Measurements from ENCODE around the gene CLEC3B. TPM values are rescaled to one million over a fixed set of nuclear protein-coding genes. Genes with fewer than 3 reads are reported as not detected.

Gene CLEC3B
- total RNA-seq, 4 donors from 2014 or later, result 137 to 819 (median 340) TPM

- no peak for DNase-seq (ENCODE audit: low spot score in 2 of 2)
- Histone ChIP-seq H3K4me1 (peaks cover 6 to 51% (median 21%) of the 10 kb centered on the region in 4 donors), H3K27me3 (no peaks in the 10 kb centered on the region)
These were observed 16.2 kb upstream of the CLEC3B start for GRCh38 chr3:45009868-45010267.

GRCh38 chr3:45010811-45011333 lies 15.2 kb upstream of the CLEC3B start:
- Histone ChIP-seq H3K27ac (peak overlapping the region; percentile 58 to 89 (median 78)), H3K27me3 (no peaks in the 10 kb centered on the region), H3K36me3 (peaks cover 0 to 53% (median 0%) of the 10 kb centered on the region in 3 donors), H3K4me1 (peaks cover 6 to 52% (median 21%) of the 10 kb centered on the region in 4 donors), H3K9me3 (no peaks in the 10 kb centered on the region), H3K4me3 (no peak overlapping the region)
- no peak for TF ChIP-seq EP300 (IDR thresholded peaks at IDR 0.05)
- no peak for TF ChIP-seq POLR2A (IDR thresholded peaks at IDR 0.05)
- TF ChIP-seq, protein P1, sequence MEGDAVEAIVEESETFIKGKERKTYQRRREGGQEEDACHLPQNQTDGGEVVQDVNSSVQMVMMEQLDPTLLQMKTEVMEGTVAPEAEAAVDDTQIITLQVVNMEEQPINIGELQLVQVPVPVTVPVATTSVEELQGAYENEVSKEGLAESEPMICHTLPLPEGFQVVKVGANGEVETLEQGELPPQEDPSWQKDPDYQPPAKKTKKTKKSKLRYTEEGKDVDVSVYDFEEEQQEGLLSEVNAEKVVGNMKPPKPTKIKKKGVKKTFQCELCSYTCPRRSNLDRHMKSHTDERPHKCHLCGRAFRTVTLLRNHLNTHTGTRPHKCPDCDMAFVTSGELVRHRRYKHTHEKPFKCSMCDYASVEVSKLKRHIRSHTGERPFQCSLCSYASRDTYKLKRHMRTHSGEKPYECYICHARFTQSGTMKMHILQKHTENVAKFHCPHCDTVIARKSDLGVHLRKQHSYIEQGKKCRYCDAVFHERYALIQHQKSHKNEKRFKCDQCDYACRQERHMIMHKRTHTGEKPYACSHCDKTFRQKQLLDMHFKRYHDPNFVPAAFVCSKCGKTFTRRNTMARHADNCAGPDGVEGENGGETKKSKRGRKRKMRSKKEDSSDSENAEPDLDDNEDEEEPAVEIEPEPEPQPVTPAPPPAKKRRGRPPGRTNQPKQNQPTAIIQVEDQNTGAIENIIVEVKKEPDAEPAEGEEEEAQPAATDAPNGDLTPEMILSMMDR (IDR thresholded peaks at IDR 0.05), result no peak
- DNase-seq (ENCODE audit: low spot score in 2 of 2), result no peak
- WGBS, 2 donors, result 43 to 44% methylated on average over 3 of the region's 3 CpGs

More at GRCh38 chr3:45009868-45010267, 16.2 kb upstream of the CLEC3B start:
- H3K9me3 ChIP-seq, result no peaks in the 10 kb centered on the region
- peak overlapping the region in 2 of 4 donors; percentile 85 to 89 for H3K27ac ChIP-seq
- 90 to 96% methylated on average over 1 of the region's 1 CpG for WGBS, 2 donors
- TF ChIP-seq EP300 (IDR thresholded peaks at IDR 0.05), result no peak
- TF ChIP-seq, protein P1 (IDR thresholded peaks at IDR 0.05), result no peak
- TF ChIP-seq POLR2A (IDR thresholded peaks at IDR 0.05), result no peak
- H3K36me3 ChIP-seq, result peaks cover 0 to 56% (median 0%) of the 10 kb centered on the region in 3 donors
- no peak overlapping the region for H3K4me3 ChIP-seq

DNA sequence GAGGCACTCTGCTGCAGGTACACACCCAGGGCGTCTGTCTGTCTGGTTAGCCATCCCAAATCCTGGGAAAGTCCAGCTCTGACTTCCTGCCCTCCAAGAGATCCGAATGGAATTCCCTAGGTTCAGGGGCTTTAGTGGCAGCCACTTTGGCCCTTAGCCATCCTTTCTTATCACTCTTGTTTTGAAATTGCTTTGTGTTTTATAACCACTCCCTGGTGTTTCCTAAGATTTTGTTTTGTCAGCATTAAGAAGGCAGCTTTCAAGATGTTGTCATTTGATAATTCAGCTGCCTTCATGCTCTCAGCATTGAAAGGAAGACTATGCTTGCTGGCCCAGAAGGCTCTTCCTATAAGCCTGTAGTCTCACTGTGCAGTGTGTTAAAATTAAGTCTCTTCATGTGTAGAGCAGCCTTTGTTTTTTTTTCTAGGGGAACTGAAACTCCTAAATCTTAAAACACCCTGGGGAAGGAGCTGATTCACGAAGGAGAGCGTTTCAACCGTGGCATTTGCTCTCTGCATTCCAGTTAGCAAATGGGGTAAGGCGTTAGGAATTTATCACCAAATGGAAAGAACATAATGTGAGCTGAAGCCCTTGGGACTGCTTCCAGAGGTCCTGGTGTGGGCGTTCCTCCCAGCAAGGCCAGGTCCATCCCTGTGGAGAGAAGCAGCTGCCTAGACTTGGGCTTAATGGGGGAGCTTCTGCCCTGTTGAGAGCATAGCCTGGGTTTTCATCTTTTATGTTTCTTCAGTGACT lies 14.2 kb upstream of the CLEC3B start:
- H3K4me3 ChIP-seq, result no peak overlapping the region
- no peaks in the 10 kb centered on the region for H3K9me3 ChIP-seq
- H3K36me3 ChIP-seq, result peaks cover 0 to 49% (median 0%) of the 10 kb centered on the region in 3 donors
- peaks cover 6 to 52% (median 21%) of the 10 kb centered on the region in 4 donors for H3K4me1 ChIP-seq
- 25 to 35% methylated on average over 7 of the region's 7 CpGs for WGBS, 2 donors
- TF ChIP-seq POLR2A (IDR thresholded peaks at IDR 0.05), result peak in 1 of 2 donors; percentile 17
- peak; percentile 83 to 84 for TF ChIP-seq EP300 (IDR thresholded peaks at IDR 0.05)
- TF ChIP-seq, protein P1 (IDR thresholded peaks at IDR 0.05), result no peak
- peak in 1 of 2 donors; percentile 62 for DNase-seq (ENCODE audit: low spot score in 2 of 2)
- no peaks in the 10 kb centered on the region for H3K27me3 ChIP-seq
- H3K27ac ChIP-seq, result peak overlapping the region; percentile 58 to 89 (median 78)

DNA sequence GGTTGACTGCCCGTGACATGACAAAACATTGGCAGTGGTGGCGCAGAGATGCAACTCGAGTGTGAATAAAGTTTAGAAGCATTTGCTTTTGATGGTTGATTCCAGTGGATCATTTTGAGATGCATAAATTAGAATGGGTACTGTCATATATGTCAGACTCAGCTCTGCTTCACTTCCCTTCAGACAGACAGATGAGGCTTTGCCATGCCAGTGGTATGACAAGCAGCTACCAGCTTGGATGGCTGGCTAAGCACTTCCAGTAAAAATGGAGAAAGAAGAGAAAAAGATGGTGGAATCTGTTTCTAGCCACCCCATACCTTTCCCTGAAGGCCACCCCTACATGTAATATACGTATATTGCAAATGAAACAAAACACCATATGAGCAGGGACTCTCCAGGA lies 13.5 kb upstream of the CLEC3B start:
- Histone ChIP-seq H3K4me1 (peaks cover 6 to 55% (median 21%) of the 10 kb centered on the region in 4 donors), H3K36me3 (peaks cover 0 to 42% (median 0%) of the 10 kb centered on the region in 3 donors), H3K27ac (peak overlapping the region; percentile 58 to 89 (median 78)), H3K4me3 (no peak overlapping the region), H3K27me3 (no peaks in the 10 kb centered on the region), H3K9me3 (no peaks in the 10 kb centered on the region)
- WGBS, 2 donors, result 87% methylated on average over 4 of the region's 4 CpGs
- TF ChIP-seq POLR2A (IDR thresholded peaks at IDR 0.05), result no peak
- TF ChIP-seq, protein P1 (IDR thresholded peaks at IDR 0.05), result no peak
- no peak for TF ChIP-seq EP300 (IDR thresholded peaks at IDR 0.05)
- DNase-seq (ENCODE audit: low spot score in 2 of 2), result no peak

- no peak for TF ChIP-seq EP300 (IDR thresholded peaks at IDR 0.05)
- TF ChIP-seq, protein P1 (IDR thresholded peaks at IDR 0.05), result no peak
- Histone ChIP-seq H3K4me1 (peaks cover 2 to 57% (median 13%) of the 10 kb centered on the region in 4 donors), H3K36me3 (peaks cover 0 to 26% (median 0%) of the 10 kb centered on the region in 3 donors), H3K4me3 (no peak overlapping the region), H3K27ac (no peak overlapping the region), H3K27me3 (no peaks in the 10 kb centered on the region), H3K9me3 (no peaks in the 10 kb centered on the region)
- no peak for DNase-seq (ENCODE audit: low spot score in 2 of 2)
- 45 to 60% methylated on average over 2 of the region's 2 CpGs for WGBS, 2 donors
These were observed 9.2 kb upstream of the CLEC3B start for GRCh38 chr3:45016916-45017315.

Data from tibial nerve (tissue), 4 donors.